GM12878 (cell line): ENCODE measurements around the gene RALGPS2. TPM values are rescaled to one million over a fixed set of nuclear protein-coding genes. Genes with fewer than 3 reads are reported as not detected.

Source experiments
- ATAC-seq: fragments of 200-7000 bp; cut with Tn5 transposase; 3 replicates; pipeline ENCODE4 v1.9.1; 2020; ENCODE audit warnings: mild to moderate bottlenecking, moderate library complexity
- BruUV-seq: library from RNA; stranded (reverse); fragments of 400-500 nt; replicated peaks from 2 replicates; lab custom pipeline; 2021; lab: Mats Ljungman, UMichigan
- CTCF ChIA-PET: fragments of 300-600 bp; sonication (Branson Sonifier 250); formaldehyde crosslinking; extraction: SDS; loops from one replicate; lab custom pipeline; 2021; ENCODE audit warnings: inconsistent platforms; lab: Yijun Ruan, JAX
- POLR2A ChIA-PET: fragments of 350-600 bp; formaldehyde crosslinking; extraction: SDS; loops from one replicate; lab custom pipeline; 2021; ENCODE audit warnings: inconsistent platforms; lab: Charles Lee
- RAD21 ChIA-PET: fragments of 300-600 bp; sonication (Branson Sonifier 250); formaldehyde crosslinking; loops from one replicate; lab custom pipeline; 2023; ENCODE audit warnings: antibody characterized with exemption; ENCODE audit not compliant: unreplicated experiment; lab: Charles Lee
- SMC1A ChIA-PET: fragments of 300-600 bp; sonication (Branson Sonifier 250); formaldehyde crosslinking; loops from one replicate; lab custom pipeline; 2023; ENCODE audit not compliant: unreplicated experiment, uncharacterized antibody; lab: Charles Lee
- DNase-seq: peaks from one replicate; pipeline ENCODE4 v3.0.0-alpha.2; 2011; ENCODE audit warnings: low read depth, low spot score
- FAIRE-seq: peaks from 3 replicates; lab custom pipeline; 2011; peaks lifted over from hg19 to GRCh38; lab: Jason Lieb, UNC
- H2AFZ ChIP-seq: 2 replicates; pipeline ENCODE4 v1.6.0; 2011; ENCODE audit warnings: low read depth, low read length, control low read depth; ENCODE audit not compliant: control insufficient read depth
- H3K27ac ChIP-seq: 2 replicates; pipeline ENCODE4 v1.5.1; 2011; ENCODE audit warnings: control low read depth; ENCODE audit not compliant: control insufficient read depth, insufficient read depth
- H3K27me3 ChIP-seq, 2 experiments: replicated peaks in 1 of 2; 2 replicates each; pipeline versions ENCODE4 v1.6.0 to v1.6.1; 2011; ENCODE audit warnings: low read length in 1 of 2; ENCODE audit not compliant: control insufficient read depth in 2 of 2, insufficient read depth in 2 of 2
- H3K36me3 ChIP-seq, 2 experiments: 2 replicates each; pipeline ENCODE4 v1.5.1; 2011; ENCODE audit warnings: low read length in 1 of 2; ENCODE audit not compliant: control insufficient read depth in 2 of 2, insufficient read depth in 2 of 2
- H3K4me1 ChIP-seq: 2 replicates; pipeline ENCODE4 v1.6.1; 2011; ENCODE audit warnings: mild to moderate bottlenecking, low read length, moderate library complexity, mixed read lengths; ENCODE audit not compliant: control insufficient read depth, insufficient read depth
- H3K4me2 ChIP-seq: 2 replicates; pipeline ENCODE4 v1.6.0; 2011; ENCODE audit warnings: control low read depth; ENCODE audit not compliant: control insufficient read depth, insufficient read depth
- H3K4me3 ChIP-seq: fragments of 200-600 bp; sonication (generic); 2 replicates; pipeline ENCODE4 v1.5.1; 2016
- H3K79me2 ChIP-seq: 2 replicates; pipeline ENCODE4 v1.6.0; 2011; ENCODE audit warnings: low read length; ENCODE audit not compliant: control insufficient read depth, insufficient read depth
- H3K9ac ChIP-seq: 2 replicates; pipeline ENCODE4 v1.8.0; 2011; ENCODE audit warnings: low read length, control low read depth, mixed read lengths; ENCODE audit not compliant: control insufficient read depth, insufficient read depth
- H3K9me3 ChIP-seq: replicated peaks from 3 replicates; pipeline ENCODE4 v1.5.1; 2011; ENCODE audit warnings: mild to moderate bottlenecking, low read length; ENCODE audit not compliant: control insufficient read depth, insufficient read depth
- H4K20me1 ChIP-seq: 2 replicates; pipeline ENCODE4 v1.6.0; 2011; ENCODE audit not compliant: control insufficient read depth, insufficient read depth
- BCL3 ChIP-seq: IDR thresholded peaks from 2 replicates; pipeline ENCODE4 v1.6.1; 2011; ENCODE audit warnings: borderline replicate concordance, low read depth, mild to moderate bottlenecking, moderate library complexity, low read length; ENCODE audit not compliant: insufficient read depth, poor library complexity, severe bottlenecking
- CHD2 ChIP-seq: IDR thresholded peaks from 2 replicates; pipeline ENCODE4 v1.6.1; 2011; ENCODE audit warnings: low read depth, low read length, improper control_type of control experiment, borderline replicate concordance
- FOS ChIP-seq: IDR thresholded peaks from 3 replicates; pipeline ENCODE4 v1.6.1; 2011; ENCODE audit warnings: borderline replicate concordance; ENCODE audit not compliant: insufficient read length; ENCODE audit errors: extremely low read depth
- KDM1A ChIP-seq: fragments of 200-600 bp; sonication (generic); IDR thresholded peaks from 2 replicates; pipeline ENCODE4 v1.6.1; 2016; ENCODE audit warnings: borderline replicate concordance
- KLF5 ChIP-seq: fragments of 450-650 bp; IDR thresholded peaks from 2 replicates; pipeline ENCODE4 v1.6.1; 2014; ENCODE audit warnings: mild to moderate bottlenecking; ENCODE audit not compliant: partially characterized antibody
- NFIC ChIP-seq: IDR thresholded peaks from 2 replicates; pipeline ENCODE4 v1.6.1; 2012; ENCODE audit warnings: low read depth, mild to moderate bottlenecking, inconsistent platforms, low read length, moderate library complexity
- NKRF ChIP-seq: fragments of 450-650 bp; conservative IDR thresholded peaks from 2 replicates; pipeline ENCODE4 v1.6.1; 2017; ENCODE audit warnings: mild to moderate bottlenecking, moderate library complexity
- NR2F1 ChIP-seq: fragments of 450-650 bp; conservative IDR thresholded peaks from 2 replicates; pipeline ENCODE4 v1.6.1; 2017; ENCODE audit warnings: mild to moderate bottlenecking
- PAX5 ChIP-seq: IDR thresholded peaks from 2 replicates; pipeline ENCODE4 v1.6.1; 2011; ENCODE audit warnings: low read depth, low read length, borderline replicate concordance
- PAX8 ChIP-seq: fragments of 450-650 bp; IDR thresholded peaks from 2 replicates; pipeline ENCODE4 v1.6.1; 2017; ENCODE audit warnings: mild to moderate bottlenecking, moderate library complexity
- SP1 ChIP-seq: IDR thresholded peaks from one replicate; pipeline ENCODE4 v1.6.1; 2011; ENCODE audit warnings: low read depth, low read length
- TCF7 ChIP-seq: IDR thresholded peaks from 2 replicates; pipeline ENCODE4 v1.6.1; 2014; ENCODE audit warnings: antibody characterized with exemption, borderline replicate concordance
- USF1 ChIP-seq: IDR thresholded peaks from 2 replicates; pipeline ENCODE4 v1.6.1; 2011; ENCODE audit warnings: borderline replicate concordance, low read depth, mild to moderate bottlenecking, moderate library complexity, mixed read lengths, low read length; ENCODE audit not compliant: insufficient read depth; ENCODE audit errors: extremely low read length
- WGBS: methylation state at CpG from one replicate; pipeline ENCODE4 v1.1.6; 2016; ENCODE audit warnings: low lambda C conversion rate; ENCODE audit not compliant: insufficient replicate concordance, insufficient coverage; ENCODE audit errors: missing lambda C conversion rate; 5-methylcytosine and 5-hydroxymethylcytosine counted together
- in situ Hi-C: fragments of 300-500 bp; cut with MboI; formaldehyde crosslinking; loops from 9 replicates; pipeline ENCODE4 v1.14.3; 2018; ENCODE audit warnings: mixed read lengths
- intact Hi-C: fragments of 100-400 bp; cut with micrococcal nuclease; formaldehyde crosslinking; loops from one replicate; pipeline ENCODE4 v1.14.2; 2022; ENCODE audit not compliant: unreplicated experiment
- polyA plus RNA-seq, 11 experiments: library from polyadenylated mRNA; depleted of rRNA in 4 of 11; unstranded in 6 of 11; stranded (reverse) in 5 of 11; fragments of >200 nt; fragmentation: Nextera tagmentation in 4 of 11; fragmentation: Illumina TruSeq in 1 of 11; extraction: Ambion mirVana in 4 of 11; extraction: Trizol in 1 of 11; gene quantifications; 1 replicate in 1 of 11; 2 replicates in 10 of 11; pipeline versions ENCODE4 v1.2.1 to v1.2.3, GENCODE V29; 2011 to 2016; ENCODE audit warnings: inconsistent platforms in 2 of 11, missing spikeins in 2 of 11, low read depth in 1 of 11
- total RNA-seq, 4 experiments: library from RNA; depleted of rRNA in 3 of 4; stranded (reverse); fragments of >200 nt in 3 of 4; fragmentation: Illumina TruSeq in 1 of 4; extraction: Trizol in 1 of 4; gene quantifications; 2 replicates each; pipeline versions ENCODE4 v1.2.1 to v1.2.3, GENCODE V29; 2013 to 2021

Gene RALGPS2
- total and polyA plus RNA-seq, 10 of the 15 experiments (the other 5 are each of a cell fraction or from before 2014, with no cell fraction given), result 0.08 to 3.7 (median 0.50) TPM

- Histone ChIP-seq H3K9me3 (no peaks in the 10 kb centered on the region; the same call in 2 of the 3 replicates), H3K9ac (no peak overlapping the region), H4K20me1 (no peaks in the 10 kb centered on the region), H3K4me1 (peaks cover 23% of the 10 kb centered on the region), H3K27ac (no peak overlapping the region), H2AFZ (no peak overlapping the region), H3K36me3 (no peaks in the 10 kb centered on the region), H3K27me3 (no peaks in the 10 kb centered on the region; a peak in 1 of 4 replicates), H3K79me2 (no peaks in the 10 kb centered on the region), H3K4me2 (no peak overlapping the region), H3K4me3 (no peak overlapping the region)
- DNase-seq (no peak), FAIRE-seq (no peak), ATAC-seq (no peak)
- no TSS peak for BruUV-seq
- RAD21 ChIA-PET, result no interaction called here
- CTCF ChIA-PET, result no interaction called here
- TF ChIP-seq PAX5 (no peak), FOS (no peak)
- POLR2A ChIA-PET, result no interaction called here
- in situ Hi-C loops, result no loop called here
- WGBS, result 80% methylated on average over 2 of the region's 2 CpGs
- SMC1A ChIA-PET, result no interaction called here
- intact Hi-C loops, result no loop called here
Measured at GRCh38 chr1:178918955-178919354, 193.9 kb downstream of the RALGPS2 start.

GRCh38 chr1:178919581-178919980, 194.5 kb downstream of the RALGPS2 start:
- ChIA-PET SMC1A (interaction anchor here (1.1 kb wide), 1 partner anchor 12 kb away, joined by 3 read pairs; no protein-coding TSS in a partner anchor), CTCF (interaction anchor here (1.1 kb wide), 1 partner anchor 9 kb away, joined by 4 read pairs; no protein-coding TSS in a partner anchor), RAD21 (no interaction called here), POLR2A (no interaction called here)
- no peaks in the 10 kb centered on the region for H3K27me3 ChIP-seq
- no peak overlapping the region for H2AFZ ChIP-seq
- H4K20me1 ChIP-seq, result no peaks in the 10 kb centered on the region
- no peaks in the 10 kb centered on the region for H3K79me2 ChIP-seq
- intact Hi-C loops, result no loop called here
- 0 out of 3 replicates have a peak, but pooled peaks cover 2% of the 10 kb centered on the region for H3K9me3 ChIP-seq
- ATAC-seq, result no peak
- 72% methylated on average over 2 of the region's 2 CpGs for WGBS
- no peak overlapping the region for H3K4me3 ChIP-seq
- peaks cover 17% of the 10 kb centered on the region for H3K4me1 ChIP-seq
- no peak for FAIRE-seq
- no peaks in the 10 kb centered on the region for H3K36me3 ChIP-seq
- DNase-seq, result no peak
- no peak overlapping the region for H3K27ac ChIP-seq
- in situ Hi-C loops, result no loop called here
- no peak overlapping the region for H3K4me2 ChIP-seq
- BruUV-seq, result no TSS peak
- H3K9ac ChIP-seq, result no peak overlapping the region
- TF ChIP-seq KLF5 (no peak), CHD2 (no peak), TCF7 (no peak), USF1 (no peak), KDM1A (no peak), BCL3 (no peak), NKRF (no peak), NFIC (no peak), NR2F1 (no peak), PAX8 (no peak), SP1 (no peak)
